ENCODE results near the gene ALDH5A1.

DNA sequence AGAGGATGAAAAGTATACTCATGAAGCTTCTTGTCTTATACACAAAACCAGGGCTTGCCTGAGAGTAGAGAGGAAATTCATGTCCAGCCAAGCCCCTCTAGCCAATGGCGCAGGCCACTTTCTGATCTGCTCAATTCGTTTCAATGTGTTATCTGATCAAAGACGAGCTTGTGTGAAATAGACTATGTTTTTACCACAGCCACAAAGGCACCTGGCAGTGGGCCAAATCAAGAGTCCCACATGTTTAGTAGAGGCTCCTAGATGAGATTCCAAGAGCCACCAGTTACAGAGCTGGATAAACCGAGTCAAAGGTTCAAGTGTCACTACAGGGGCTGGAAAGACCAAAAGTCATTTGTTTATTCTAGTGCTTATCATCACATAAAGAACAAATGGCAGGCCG, 40.3 kb upstream of the ALDH5A1 start:
- no peak for TF ChIP-seq POLR2A (IDR thresholded peaks at IDR 0.05)
- TF ChIP-seq, protein P1, sequence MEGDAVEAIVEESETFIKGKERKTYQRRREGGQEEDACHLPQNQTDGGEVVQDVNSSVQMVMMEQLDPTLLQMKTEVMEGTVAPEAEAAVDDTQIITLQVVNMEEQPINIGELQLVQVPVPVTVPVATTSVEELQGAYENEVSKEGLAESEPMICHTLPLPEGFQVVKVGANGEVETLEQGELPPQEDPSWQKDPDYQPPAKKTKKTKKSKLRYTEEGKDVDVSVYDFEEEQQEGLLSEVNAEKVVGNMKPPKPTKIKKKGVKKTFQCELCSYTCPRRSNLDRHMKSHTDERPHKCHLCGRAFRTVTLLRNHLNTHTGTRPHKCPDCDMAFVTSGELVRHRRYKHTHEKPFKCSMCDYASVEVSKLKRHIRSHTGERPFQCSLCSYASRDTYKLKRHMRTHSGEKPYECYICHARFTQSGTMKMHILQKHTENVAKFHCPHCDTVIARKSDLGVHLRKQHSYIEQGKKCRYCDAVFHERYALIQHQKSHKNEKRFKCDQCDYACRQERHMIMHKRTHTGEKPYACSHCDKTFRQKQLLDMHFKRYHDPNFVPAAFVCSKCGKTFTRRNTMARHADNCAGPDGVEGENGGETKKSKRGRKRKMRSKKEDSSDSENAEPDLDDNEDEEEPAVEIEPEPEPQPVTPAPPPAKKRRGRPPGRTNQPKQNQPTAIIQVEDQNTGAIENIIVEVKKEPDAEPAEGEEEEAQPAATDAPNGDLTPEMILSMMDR (IDR thresholded peaks at IDR 0.05), result no peak

Measured in lower leg skin (tissue), 3 donors.